HG02571 (cell line): Measurements from ENCODE around the gene NDUFAF5.

Experiments
- ATAC-seq: cut with Tn5 transposase; IDR thresholded peaks from one replicate; pipeline ENCODE4 v1.9.1; 2021; ENCODE audit warnings: mild to moderate bottlenecking, moderate library complexity; ENCODE audit not compliant: unreplicated experiment

NDUFAF5 gene

DNA sequence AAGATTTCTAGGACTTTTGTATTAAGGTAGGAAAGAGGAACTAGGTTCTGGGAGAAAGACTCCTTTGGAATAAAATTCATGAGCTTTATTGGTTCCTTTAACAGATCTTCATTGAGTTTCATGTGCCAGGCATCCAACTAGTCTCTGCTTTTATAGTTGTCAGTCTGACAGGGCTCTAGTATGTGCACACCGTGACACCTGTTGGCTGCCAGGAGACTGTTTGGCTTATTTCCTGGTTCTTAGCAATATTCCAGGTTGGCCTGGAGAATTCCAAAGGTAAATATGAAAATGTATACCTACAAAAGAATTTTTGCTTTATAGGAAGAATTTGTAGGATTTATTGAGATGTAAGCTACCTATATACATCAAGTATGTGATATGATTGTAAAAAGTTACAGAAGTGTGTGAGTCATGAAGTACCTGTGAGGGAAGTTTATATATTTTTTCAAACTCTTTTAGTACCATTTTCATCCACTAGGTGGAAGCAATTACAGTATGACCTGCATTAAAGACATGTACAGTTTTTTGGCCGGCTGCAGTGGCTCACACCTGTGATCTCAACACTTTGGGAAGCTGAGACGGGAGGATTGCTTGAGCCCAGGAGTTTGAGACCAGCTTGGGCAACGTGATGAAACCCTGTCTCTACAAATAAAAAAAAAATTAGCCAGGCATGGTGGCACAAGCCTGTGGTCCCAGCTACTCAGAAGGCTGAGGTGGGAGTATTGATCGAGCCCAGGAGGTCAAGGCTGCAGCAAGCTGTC, 35.2 kb downstream of the NDUFAF5 start:
- ATAC-seq, result peak; percentile 89

DNA sequence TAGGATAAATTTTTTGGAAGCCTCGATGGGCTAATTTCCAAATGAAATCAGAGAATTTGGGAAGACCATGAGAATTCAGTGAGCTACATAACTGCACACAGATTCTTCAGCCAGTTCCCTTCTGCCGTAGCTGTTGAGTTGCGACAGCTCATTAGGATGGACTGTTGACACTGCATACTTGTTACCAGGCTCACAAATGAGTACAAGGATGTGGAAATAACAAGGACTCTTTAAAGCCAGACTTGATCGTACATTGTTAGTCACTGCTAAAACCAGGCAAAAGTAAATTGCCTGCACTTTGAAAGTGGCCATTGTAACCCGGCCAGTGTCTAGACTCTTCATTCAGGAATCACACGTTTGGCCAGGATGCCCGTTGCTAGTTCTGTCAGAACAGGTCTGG, 37.0 kb downstream of the NDUFAF5 start:
- ATAC-seq, result no peak

DNA sequence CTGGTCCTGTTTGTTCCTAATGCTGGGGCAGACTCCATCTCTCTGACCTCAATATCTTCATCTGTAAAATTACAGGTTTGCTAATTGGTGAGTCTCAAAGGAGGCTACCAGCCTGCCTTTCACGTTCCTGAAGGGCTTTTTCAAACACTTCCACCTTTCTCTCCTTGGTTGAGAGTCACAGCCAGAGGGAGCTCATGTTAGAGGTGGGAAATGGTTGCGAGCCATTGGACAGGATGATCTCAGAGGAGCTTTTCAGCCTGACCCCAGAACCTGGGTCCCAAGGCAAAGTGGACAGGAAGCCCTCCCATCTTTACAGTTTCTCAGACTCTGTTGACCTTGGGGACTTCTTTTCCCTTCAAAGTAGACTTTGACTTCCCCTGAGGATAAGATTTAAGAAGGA, 37.6 kb downstream of the NDUFAF5 start:
- ATAC-seq, result no peak

DNA sequence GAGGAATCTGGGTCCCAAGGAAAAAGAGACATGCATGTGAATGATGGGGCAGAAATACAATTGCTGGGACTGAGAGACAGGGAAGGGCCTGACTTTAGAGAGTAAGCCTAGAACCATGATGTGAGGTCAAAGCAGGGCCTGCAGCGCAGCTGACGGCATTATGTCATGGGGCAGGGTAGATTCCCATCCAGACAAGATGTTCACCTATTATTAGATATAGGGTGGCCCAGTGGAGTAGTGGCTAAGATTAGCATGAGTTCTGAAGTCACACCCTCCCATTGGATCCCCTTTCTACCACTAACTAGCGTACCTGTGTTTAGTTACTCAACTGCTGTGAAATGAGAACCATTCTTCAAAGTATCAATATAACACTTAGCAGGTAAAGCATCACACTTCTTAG, 39.6 kb downstream of the NDUFAF5 start:
- ATAC-seq, result no peak

GRCh38 chr20:13825465-13825864, 40.6 kb downstream of the NDUFAF5 start:
- ATAC-seq, result no peak

- no peak for ATAC-seq
Observed at GRCh38 chr20:13831476-13831875, 46.6 kb downstream of the NDUFAF5 start.

DNA sequence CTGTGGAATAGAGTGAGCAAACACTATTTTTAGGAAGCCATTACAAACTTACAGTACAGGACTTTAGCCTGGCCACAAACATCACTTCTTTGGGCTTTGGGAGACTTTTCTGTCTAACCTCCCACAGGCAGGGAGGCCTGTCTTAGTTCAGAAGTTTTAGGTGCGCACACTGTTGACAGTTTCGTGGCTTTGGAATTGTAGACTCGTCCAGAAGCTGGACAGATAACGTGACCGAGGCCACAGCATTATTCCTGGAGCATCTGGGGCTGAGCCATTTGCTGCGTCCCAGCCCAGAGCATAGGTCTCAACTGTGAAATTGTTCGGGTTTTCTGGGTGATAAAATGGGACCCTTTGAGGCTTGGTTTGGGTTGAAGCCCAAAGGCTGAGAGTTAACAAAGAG, 53.8 kb downstream of the NDUFAF5 start:
- no peak for ATAC-seq

DNA sequence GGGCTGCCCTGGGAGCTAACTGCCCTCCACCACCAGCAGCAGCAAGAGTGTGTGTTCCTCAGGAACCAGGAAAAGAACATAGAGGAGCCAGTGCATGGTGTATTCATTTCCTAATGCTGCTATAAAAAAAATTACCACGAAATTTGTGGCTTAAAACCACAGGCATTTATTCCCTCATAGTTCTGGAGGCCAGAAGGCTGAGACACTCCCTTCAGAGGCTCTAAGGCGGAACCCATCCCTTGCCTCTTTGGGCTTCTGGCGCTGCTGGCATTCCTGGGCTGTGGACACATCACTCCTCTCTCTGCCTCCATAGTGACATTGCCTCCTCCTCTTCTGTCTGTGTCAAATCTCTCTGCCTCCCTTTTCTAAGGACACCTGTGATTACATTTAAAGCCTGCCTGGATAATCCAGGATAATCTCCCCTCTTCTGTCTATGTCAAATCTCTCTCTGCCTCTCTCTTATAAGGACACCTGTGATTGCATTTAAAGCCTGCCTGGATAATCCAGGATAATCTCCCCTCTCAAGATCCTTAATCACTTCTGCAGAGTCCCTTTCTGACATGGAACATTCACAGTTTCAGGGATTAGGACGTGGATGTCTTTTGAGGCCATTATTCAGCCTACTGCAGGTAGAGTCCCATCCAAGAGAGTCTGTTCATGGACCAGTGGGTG, 54.7 kb downstream of the NDUFAF5 start:
- ATAC-seq, result no peak

DNA sequence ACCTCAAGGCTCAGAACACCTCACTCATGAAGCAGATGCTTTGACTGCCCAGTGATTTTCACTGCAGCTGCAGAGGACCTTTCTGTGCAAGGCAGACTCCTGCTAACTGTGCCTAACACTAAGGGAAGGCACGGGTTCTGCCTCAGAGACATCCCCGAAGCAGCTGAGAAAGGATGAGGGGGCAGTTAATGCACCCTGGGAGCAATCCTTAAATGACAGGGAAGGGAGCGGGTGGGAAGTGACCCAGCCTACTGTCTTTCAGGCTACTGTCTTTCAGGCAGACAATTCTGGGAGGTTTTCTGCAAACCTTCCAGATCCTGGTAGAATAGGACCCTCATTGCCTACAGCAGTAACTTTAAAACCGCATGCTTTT, 55.3 kb downstream of the NDUFAF5 start:
- no peak for ATAC-seq

GRCh38 chr20:13841206-13841605, 56.4 kb downstream of the NDUFAF5 start:
- no peak for ATAC-seq

DNA sequence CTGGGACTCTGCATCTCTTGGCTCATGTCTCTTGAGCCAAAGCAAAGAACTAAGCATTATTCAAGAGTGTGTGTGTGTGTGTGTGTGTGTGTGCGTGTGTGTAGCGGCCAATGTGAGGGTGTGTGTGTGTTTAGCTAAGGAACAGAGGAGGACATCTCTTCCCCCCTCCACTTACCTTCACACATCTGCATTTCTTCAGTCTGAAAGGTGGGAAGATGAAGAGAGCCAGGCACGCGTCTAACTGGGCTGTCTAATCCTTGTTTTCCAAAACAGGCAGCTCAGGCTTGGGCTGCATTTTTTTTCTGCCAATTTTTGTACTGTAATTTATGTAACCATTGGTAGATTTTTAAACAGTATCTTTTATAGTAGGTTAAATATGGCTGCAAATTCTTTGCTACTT, 59.5 kb downstream of the NDUFAF5 start:
- no peak for ATAC-seq

DNA sequence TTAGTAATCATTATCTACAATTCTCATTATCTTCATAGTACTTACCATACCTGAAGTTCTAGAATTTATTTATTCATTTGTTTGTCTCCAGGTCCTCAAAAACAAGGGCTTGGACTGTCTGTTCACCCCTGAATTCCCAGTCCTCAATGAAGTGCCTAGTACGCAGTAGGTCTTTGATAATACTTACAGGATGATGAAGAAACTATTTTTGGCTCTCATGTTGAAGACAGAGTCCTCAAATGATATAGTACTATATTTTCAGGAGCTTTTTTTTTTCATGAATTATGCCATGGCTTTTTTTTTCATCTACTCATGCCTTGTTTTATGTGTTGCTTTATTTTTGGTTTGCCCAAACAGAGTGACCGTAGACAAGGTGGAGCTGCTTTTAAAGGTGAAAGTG, 66.5 kb downstream of the NDUFAF5 start:
- no peak for ATAC-seq

DNA sequence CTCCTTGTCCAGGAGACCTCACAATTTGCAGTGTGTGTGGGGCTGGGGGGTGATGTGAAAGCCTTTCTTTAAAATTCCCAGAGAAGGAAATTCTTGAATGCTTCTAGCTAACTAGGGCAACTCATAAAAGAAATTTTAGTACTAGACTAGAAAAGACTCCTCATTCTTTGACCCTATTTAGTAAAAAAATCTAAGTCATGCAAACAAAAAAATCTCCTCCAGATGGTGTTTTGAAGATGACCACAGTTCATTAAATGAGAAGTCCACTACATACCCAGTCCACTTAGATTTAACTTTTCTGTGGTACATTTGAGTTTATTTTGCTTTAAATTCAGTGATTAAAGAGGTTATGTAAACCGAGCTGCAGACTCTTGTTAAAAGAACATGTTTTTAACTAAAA, 67.5 kb downstream of the NDUFAF5 start:
- no peak for ATAC-seq

GRCh38 chr20:13855613-13856012, 70.8 kb downstream of the NDUFAF5 start:
- ATAC-seq, result no peak

DNA sequence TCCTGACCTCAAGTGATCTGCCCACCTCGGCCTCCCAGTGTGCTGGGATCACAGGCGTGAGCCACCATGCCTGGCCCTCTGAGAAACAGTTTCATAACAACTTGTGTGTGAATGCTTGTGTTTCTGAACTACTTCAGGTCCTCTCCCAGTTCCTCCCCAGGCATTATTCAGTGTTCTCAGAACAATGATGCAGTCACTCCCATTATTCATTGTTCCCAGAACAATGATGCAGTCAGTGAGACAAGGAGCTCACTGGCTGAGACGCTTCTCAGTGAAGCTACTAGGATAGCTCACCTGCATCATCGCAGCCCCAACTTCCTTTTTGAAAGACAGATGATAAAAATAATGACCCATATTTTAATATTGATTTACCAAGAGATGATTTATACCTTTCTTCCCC, 71.5 kb downstream of the NDUFAF5 start:
- no peak for ATAC-seq

- no peak for ATAC-seq
Observed at GRCh38 chr20:13857304-13857703, 72.5 kb downstream of the NDUFAF5 start.

- ATAC-seq, result no peak
Observed at GRCh38 chr20:13857961-13858360, 73.1 kb downstream of the NDUFAF5 start.

- no peak for ATAC-seq
Observed at GRCh38 chr20:13858439-13858838, 73.6 kb downstream of the NDUFAF5 start.

DNA sequence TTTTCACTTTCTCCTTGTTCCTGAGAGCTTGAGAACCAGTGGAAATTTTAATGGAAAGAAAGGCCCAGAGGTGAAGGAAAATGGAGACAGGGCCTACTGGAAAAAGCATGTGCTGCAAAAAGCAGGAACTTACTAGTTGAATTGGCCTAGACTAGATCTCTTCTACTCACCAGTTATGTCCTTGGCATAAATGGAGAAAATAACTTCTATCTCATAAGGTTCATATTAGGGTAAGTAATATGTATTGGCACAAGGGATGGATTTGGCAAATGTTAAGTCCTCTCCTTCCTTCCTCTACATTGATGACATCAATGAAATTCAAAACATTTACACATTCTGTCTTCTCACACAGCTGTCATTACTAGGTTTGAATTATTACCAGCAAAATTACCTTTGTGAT, 74.0 kb downstream of the NDUFAF5 start:
- ATAC-seq, result no peak

- no peak for ATAC-seq
Observed at GRCh38 chr20:13862245-13862644, 77.4 kb downstream of the NDUFAF5 start.

DNA sequence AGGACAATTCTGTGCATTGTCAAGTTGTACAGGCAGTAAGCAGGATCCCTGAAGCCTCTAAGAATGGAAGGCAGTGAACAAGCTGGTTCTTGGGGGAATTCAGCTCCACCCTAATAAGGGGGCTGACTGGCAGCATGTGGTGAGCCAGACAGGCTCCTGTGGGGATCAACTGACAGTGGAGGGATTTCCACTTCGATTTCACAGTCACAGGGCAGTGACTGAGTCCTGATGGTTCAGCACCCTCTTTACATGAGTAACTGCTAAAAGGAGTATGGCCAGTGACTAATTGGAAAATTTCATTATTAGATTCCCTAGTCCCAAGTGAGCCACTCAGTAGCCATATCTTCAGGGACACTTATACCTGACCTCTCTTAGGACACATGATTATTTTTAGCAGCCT, 78.4 kb downstream of the NDUFAF5 start:
- no peak for ATAC-seq

GRCh38 chr20:13865156-13865555, 80.3 kb downstream of the NDUFAF5 start:
- no peak for ATAC-seq
